WI38 (cell line): ENCODE data around the gene UHRF2.

Experiments
- H3K4me3 ChIP-seq: 2 replicates; pipeline ENCODE4 v1.5.1; 2011; ENCODE audit warnings: low read depth, mild to moderate bottlenecking, control low read depth, low read length
- CTCF ChIP-seq: IDR thresholded peaks from 2 replicates; pipeline ENCODE4 v1.5.1; 2012; ENCODE audit warnings: low read depth, mild to moderate bottlenecking, control low read depth, low read length

The UHRF2 gene

GRCh38 chr9:6490863-6491262 is 77.9 kb downstream of the UHRF2 start:
- no peak for TF ChIP-seq CTCF
- H3K4me3 ChIP-seq = no peak overlapping the region

- no peak overlapping the region for H3K4me3 ChIP-seq
- no peak for TF ChIP-seq CTCF
These were observed 82.5 kb downstream of the UHRF2 start for GRCh38 chr9:6495466-6495865.

- H3K4me3 ChIP-seq = no peak overlapping the region
- TF ChIP-seq CTCF = no peak
These were observed 86.0 kb downstream of the UHRF2 start for GRCh38 chr9:6498982-6499381.

- no peak overlapping the region for H3K4me3 ChIP-seq
- no peak for TF ChIP-seq CTCF
These were observed 88.7 kb downstream of the UHRF2 start for GRCh38 chr9:6501526-6502210.

GRCh38 chr9:6502399-6502798 is 89.4 kb downstream of the UHRF2 start:
- TF ChIP-seq CTCF = no peak

GRCh38 chr9:6506571-6506970 is 93.6 kb downstream of the UHRF2 start:
- no peak for TF ChIP-seq CTCF
- no peak overlapping the region for H3K4me3 ChIP-seq

More at GRCh38 chr9:6502399-6502798, 89.4 kb downstream of the UHRF2 start:
- H3K4me3 ChIP-seq = no peak overlapping the region

GRCh38 chr9:6512085-6512657 is 99.2 kb downstream of the UHRF2 start:
- no peak overlapping the region for H3K4me3 ChIP-seq
- no peak for TF ChIP-seq CTCF
